Karpas-422 (cell line): ENCODE results near the gene MYO9B. TPM values are rescaled to one million over a fixed set of nuclear protein-coding genes. Genes with fewer than 3 reads are reported as not detected.
A peak's percentile ranks its signal among the peaks of the same experiment; 100 is the strongest.

Source experiments
- DNase-seq: peaks from one replicate; pipeline ENCODE4 v3.0.0-alpha.2; 2015
- H2AFZ ChIP-seq: fragments of 200-600 bp; sonication (generic); 2 replicates; pipeline ENCODE4 v1.6.1; 2014; ENCODE audit warnings: antibody characterized with exemption, low read length, mixed read lengths
- H3K27ac ChIP-seq: fragments of 200-600 bp; sonication (generic); 2 replicates; pipeline ENCODE4 v1.5.1; 2014; ENCODE audit warnings: mild to moderate bottlenecking, low read length, moderate library complexity
- H3K27me3 ChIP-seq: fragments of 200-600 bp; sonication (generic); 2 replicates; pipeline ENCODE4 v1.6.1; 2014; ENCODE audit warnings: low read length, mixed read lengths
- H3K36me3 ChIP-seq: fragments of 200-600 bp; sonication (generic); 2 replicates; pipeline ENCODE4 v1.6.1; 2014; ENCODE audit warnings: low read length, mixed read lengths; ENCODE audit not compliant: insufficient read depth
- H3K4me1 ChIP-seq: fragments of 200-600 bp; sonication (generic); 2 replicates; pipeline ENCODE4 v1.6.1; 2014; ENCODE audit warnings: mild to moderate bottlenecking, low read length, mixed read lengths
- H3K4me2 ChIP-seq: fragments of 200-600 bp; sonication (generic); 2 replicates; pipeline ENCODE4 v1.6.1; 2014; ENCODE audit warnings: low read length, low read depth, mild to moderate bottlenecking; ENCODE audit not compliant: poor library complexity, severe bottlenecking
- H3K4me3 ChIP-seq: fragments of 200-600 bp; sonication (generic); 2 replicates; pipeline ENCODE4 v1.5.1; 2014; ENCODE audit warnings: mild to moderate bottlenecking, antibody characterized with exemption, low read length, mixed read lengths
- H3K79me2 ChIP-seq: fragments of 200-600 bp; sonication (generic); 2 replicates; pipeline ENCODE4 v1.6.1; 2014; ENCODE audit warnings: mild to moderate bottlenecking, low read length, mixed read lengths
- H3K9ac ChIP-seq: fragments of 200-600 bp; sonication (generic); 2 replicates; pipeline ENCODE4 v1.6.0; 2014; ENCODE audit warnings: low read length
- H3K9me2 ChIP-seq: fragments of 200-600 bp; sonication (generic), shearing (Covaris generic); replicated peaks from 2 replicates; pipeline ENCODE4 v1.6.0; 2014; ENCODE audit warnings: mild to moderate bottlenecking, low read length, moderate library complexity; ENCODE audit not compliant: insufficient read depth
- H3K9me3 ChIP-seq: fragments of 300-700, 200-600 bp; sonication (generic); 2 replicates; pipeline ENCODE4 v1.6.1; 2014; ENCODE audit warnings: low read length, mixed read lengths
- H4K20me1 ChIP-seq: fragments of 200-600 bp; sonication (generic); 2 replicates; pipeline ENCODE4 v1.6.1; 2014; ENCODE audit warnings: mild to moderate bottlenecking, antibody characterized with exemption, low read length, low read depth; ENCODE audit not compliant: insufficient read depth
- total RNA-seq: library from RNA; depleted of rRNA; stranded (reverse); fragments of >200 nt; shearing (Covaris generic); gene quantifications from 2 replicates; pipeline ENCODE4 v1.2.3, GENCODE V29; 2014; ENCODE audit warnings: low replicate concordance

The MYO9B gene
- total RNA-seq, 1 experiment from 2014 or later: 80.1 TPM

GRCh38 chr19:17196610-17197009 is 121.0 kb downstream of the MYO9B start:
- DNase-seq: no peak
- Histone ChIP-seq H3K36me3 (peaks cover 20% of the 10 kb centered on the region), H3K9me3 (no peaks in the 10 kb centered on the region), H2AFZ (no peak overlapping the region), H3K79me2 (no peaks in the 10 kb centered on the region), H3K27me3 (no peaks in the 10 kb centered on the region), H3K4me2 (no peak overlapping the region), H4K20me1 (no peaks in the 10 kb centered on the region), H3K9ac (no peak overlapping the region), H3K27ac (no peak overlapping the region), H3K9me2 (no peaks in the 10 kb centered on the region), H3K4me1 (peaks cover 5% of the 10 kb centered on the region), H3K4me3 (no peak overlapping the region)

GRCh38 chr19:17197666-17198065 is 122.1 kb downstream of the MYO9B start:
- Histone ChIP-seq H4K20me1 (no peaks in the 10 kb centered on the region), H3K9me3 (no peaks in the 10 kb centered on the region), H3K9ac (no peak overlapping the region), H3K36me3 (peaks cover 28% of the 10 kb centered on the region), H2AFZ (no peak overlapping the region), H3K27me3 (no peaks in the 10 kb centered on the region), H3K9me2 (no peaks in the 10 kb centered on the region), H3K4me3 (no peak overlapping the region), H3K4me2 (no peak overlapping the region), H3K4me1 (peaks cover 4% of the 10 kb centered on the region), H3K27ac (no peak overlapping the region), H3K79me2 (no peaks in the 10 kb centered on the region)
- DNase-seq: no peak

- Histone ChIP-seq H3K9ac (no peak overlapping the region), H3K4me2 (no peak overlapping the region), H3K27me3 (no peaks in the 10 kb centered on the region), H4K20me1 (no peaks in the 10 kb centered on the region), H3K9me3 (no peaks in the 10 kb centered on the region), H3K36me3 (peaks cover 36% of the 10 kb centered on the region), H2AFZ (no peak overlapping the region), H3K27ac (no peak overlapping the region), H3K4me3 (no peak overlapping the region), H3K4me1 (peaks cover 4% of the 10 kb centered on the region), H3K79me2 (no peaks in the 10 kb centered on the region), H3K9me2 (no peaks in the 10 kb centered on the region)
- DNase-seq: no peak
Observed at GRCh38 chr19:17200408-17201079, 125.0 kb downstream of the MYO9B start.

GRCh38 chr19:17202249-17202648 is 126.7 kb downstream of the MYO9B start:
- H3K4me1 ChIP-seq: peaks cover 4% of the 10 kb centered on the region
- H3K27ac ChIP-seq: no peak overlapping the region
- peak; percentile 80 for DNase-seq
- no peaks in the 10 kb centered on the region for H3K79me2 ChIP-seq
- no peaks in the 10 kb centered on the region for H3K27me3 ChIP-seq
- no peak overlapping the region for H3K9ac ChIP-seq
- H2AFZ ChIP-seq: no peak overlapping the region
- H3K9me3 ChIP-seq: no peaks in the 10 kb centered on the region
- H3K9me2 ChIP-seq: no peaks in the 10 kb centered on the region
- H3K4me3 ChIP-seq: no peak overlapping the region
- H3K36me3 ChIP-seq: peaks cover 36% of the 10 kb centered on the region
- no peak overlapping the region for H3K4me2 ChIP-seq
- H4K20me1 ChIP-seq: no peaks in the 10 kb centered on the region

- no peaks in the 10 kb centered on the region for H3K79me2 ChIP-seq
- no peaks in the 10 kb centered on the region for H4K20me1 ChIP-seq
- peaks cover 4% of the 10 kb centered on the region for H3K4me1 ChIP-seq
- H3K36me3 ChIP-seq: peaks cover 36% of the 10 kb centered on the region
- H3K4me2 ChIP-seq: no peak overlapping the region
- H3K9me3 ChIP-seq: no peaks in the 10 kb centered on the region
- no peak for DNase-seq
- H3K27ac ChIP-seq: no peak overlapping the region
- no peaks in the 10 kb centered on the region for H3K27me3 ChIP-seq
- no peak overlapping the region for H3K9ac ChIP-seq
- H3K9me2 ChIP-seq: no peaks in the 10 kb centered on the region
- H3K4me3 ChIP-seq: no peak overlapping the region
- no peak overlapping the region for H2AFZ ChIP-seq
Observed at GRCh38 chr19:17202713-17203112, 127.1 kb downstream of the MYO9B start.

GRCh38 chr19:17205237-17206140 is 129.9 kb downstream of the MYO9B start:
- Histone ChIP-seq H3K79me2 (no peaks in the 10 kb centered on the region), H4K20me1 (no peaks in the 10 kb centered on the region), H2AFZ (no peak overlapping the region), H3K36me3 (peaks cover 30% of the 10 kb centered on the region), H3K27ac (no peak overlapping the region), H3K4me1 (peaks cover 13% of the 10 kb centered on the region), H3K9me2 (no peaks in the 10 kb centered on the region), H3K9ac (no peak overlapping the region), H3K27me3 (no peaks in the 10 kb centered on the region), H3K9me3 (no peaks in the 10 kb centered on the region), H3K4me2 (no peak overlapping the region), H3K4me3 (no peak overlapping the region)
- DNase-seq: peak; percentile 87

GRCh38 chr19:17206736-17207581 is 131.4 kb downstream of the MYO9B start:
- Histone ChIP-seq H3K79me2 (no peaks in the 10 kb centered on the region), H3K27me3 (no peaks in the 10 kb centered on the region), H3K9me2 (no peaks in the 10 kb centered on the region), H3K9ac (no peak overlapping the region), H3K4me2 (no peak overlapping the region), H3K36me3 (peaks cover 26% of the 10 kb centered on the region), H3K4me1 (peaks cover 13% of the 10 kb centered on the region), H3K9me3 (no peaks in the 10 kb centered on the region), H4K20me1 (no peaks in the 10 kb centered on the region), H2AFZ (no peak overlapping the region), H3K27ac (no peak overlapping the region), H3K4me3 (no peak overlapping the region)
- no peak for DNase-seq
